DOHH2 (cell line): ENCODE measurements around the gene TPRG1L.

ENCODE experiments used
- H3F3A ChIP-seq: fragments of 200-600 bp; sonication (generic), shearing (Covaris generic); 2 replicates; pipeline ENCODE4 v1.6.0; 2016; ENCODE audit warnings: antibody characterized with exemption, mild to moderate bottlenecking; ENCODE audit not compliant: control insufficient read depth, insufficient read depth
- H3K27ac ChIP-seq: fragments of 200-600 bp; sonication (generic); 2 replicates; pipeline ENCODE4 v1.5.1; 2014; ENCODE audit warnings: low read depth, mild to moderate bottlenecking, low read length, moderate library complexity
- H3K27me3 ChIP-seq: fragments of 200-600 bp; sonication (generic); 2 replicates; pipeline ENCODE4 v1.6.1; 2014; ENCODE audit warnings: mild to moderate bottlenecking, low read length, mixed read lengths; ENCODE audit not compliant: control insufficient read depth
- H3K36me3 ChIP-seq: fragments of 200-600 bp; sonication (generic); 2 replicates; pipeline ENCODE4 v1.6.1; 2014; ENCODE audit warnings: mild to moderate bottlenecking, low read length, moderate library complexity, mixed read lengths; ENCODE audit not compliant: control insufficient read depth
- H3K4me1 ChIP-seq: fragments of 200-600 bp; sonication (generic); 2 replicates; pipeline ENCODE4 v1.6.1; 2014; ENCODE audit warnings: mild to moderate bottlenecking, low read length, mixed read lengths; ENCODE audit not compliant: control insufficient read depth
- H3K4me2 ChIP-seq: fragments of 200-600 bp; sonication (generic); 2 replicates; pipeline ENCODE4 v1.6.0; 2014; ENCODE audit warnings: mild to moderate bottlenecking, low read length, moderate library complexity
- H3K4me3 ChIP-seq: fragments of 200-600 bp; sonication (generic); 2 replicates; pipeline ENCODE4 v1.5.1; 2014; ENCODE audit warnings: mild to moderate bottlenecking, low read length, mixed read lengths
- H3K79me2 ChIP-seq: fragments of 200-600 bp; sonication (generic); 2 replicates; pipeline ENCODE4 v1.6.1; 2014; ENCODE audit warnings: mild to moderate bottlenecking, low read length, mixed read lengths; ENCODE audit not compliant: control insufficient read depth
- H3K9me2 ChIP-seq: fragments of 200-600 bp; sonication (generic); replicated peaks from 2 replicates; pipeline ENCODE4 v1.6.1; 2014; ENCODE audit warnings: mild to moderate bottlenecking, low read length, mixed read lengths; ENCODE audit not compliant: control insufficient read depth
- H3K9me3 ChIP-seq: fragments of 200-600 bp; sonication (generic); 2 replicates; pipeline ENCODE4 v1.6.1; 2014; ENCODE audit warnings: antibody characterized with exemption, low read length, mixed read lengths; ENCODE audit not compliant: control insufficient read depth, insufficient read depth
- H4K20me1 ChIP-seq: fragments of 200-600 bp; sonication (generic); 2 replicates; pipeline ENCODE4 v1.6.0; 2014; ENCODE audit warnings: low read depth, mild to moderate bottlenecking, antibody characterized with exemption, low read length, moderate library complexity; ENCODE audit not compliant: control insufficient read depth, insufficient read depth
- EZH2phosphoT487 ChIP-seq: fragments of 200-600 bp; sonication (generic); IDR thresholded peaks from 2 replicates; pipeline ENCODE4 v1.6.1; 2017; ENCODE audit warnings: borderline replicate concordance, mild to moderate bottlenecking, antibody characterized with exemption, low read length, moderate library complexity, mixed read lengths
- TF ChIP-seq, protein P1 (sequence below): fragments of 200-600 bp; sonication (generic); IDR thresholded peaks from one replicate; pipeline ENCODE4 v1.5.1; 2014; ENCODE audit warnings: antibody characterized with exemption, mild to moderate bottlenecking, low read depth, low read length; ENCODE audit not compliant: poor library complexity, severe bottlenecking

The TPRG1L gene

DNA sequence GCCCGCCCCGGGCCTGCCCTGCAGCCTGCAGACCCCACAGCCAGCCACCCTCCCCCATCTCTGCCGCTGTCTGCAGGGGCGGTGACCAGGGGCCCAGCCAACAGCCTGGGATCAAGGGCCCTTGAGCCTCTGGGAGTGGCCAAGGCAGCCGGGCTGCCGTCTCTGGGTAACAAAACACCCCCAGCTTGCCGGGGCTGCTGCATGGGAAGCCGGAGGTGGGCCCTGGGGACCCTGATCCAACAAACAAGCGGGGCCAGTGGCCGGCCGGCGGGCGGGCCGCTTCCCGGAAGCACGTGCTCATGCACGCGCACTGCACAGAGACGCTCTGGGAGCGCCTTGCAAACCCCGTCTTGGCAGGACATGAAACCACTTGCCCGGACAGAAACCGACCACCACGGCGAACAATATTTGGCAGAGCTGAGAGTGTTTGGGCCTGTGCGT, 26.7 kb upstream of the TPRG1L start:
- H3K9me2 ChIP-seq = no peaks in the 10 kb centered on the region
- H3F3A ChIP-seq = 0 out of 2 replicates have a peak, but pooled peaks cover 5% of the 10 kb centered on the region
- peak overlapping the region; percentile 27 for H3K4me3 ChIP-seq
- H3K9me3 ChIP-seq = no peaks in the 10 kb centered on the region
- no peaks in the 10 kb centered on the region for H4K20me1 ChIP-seq
- TF ChIP-seq, protein P1, sequence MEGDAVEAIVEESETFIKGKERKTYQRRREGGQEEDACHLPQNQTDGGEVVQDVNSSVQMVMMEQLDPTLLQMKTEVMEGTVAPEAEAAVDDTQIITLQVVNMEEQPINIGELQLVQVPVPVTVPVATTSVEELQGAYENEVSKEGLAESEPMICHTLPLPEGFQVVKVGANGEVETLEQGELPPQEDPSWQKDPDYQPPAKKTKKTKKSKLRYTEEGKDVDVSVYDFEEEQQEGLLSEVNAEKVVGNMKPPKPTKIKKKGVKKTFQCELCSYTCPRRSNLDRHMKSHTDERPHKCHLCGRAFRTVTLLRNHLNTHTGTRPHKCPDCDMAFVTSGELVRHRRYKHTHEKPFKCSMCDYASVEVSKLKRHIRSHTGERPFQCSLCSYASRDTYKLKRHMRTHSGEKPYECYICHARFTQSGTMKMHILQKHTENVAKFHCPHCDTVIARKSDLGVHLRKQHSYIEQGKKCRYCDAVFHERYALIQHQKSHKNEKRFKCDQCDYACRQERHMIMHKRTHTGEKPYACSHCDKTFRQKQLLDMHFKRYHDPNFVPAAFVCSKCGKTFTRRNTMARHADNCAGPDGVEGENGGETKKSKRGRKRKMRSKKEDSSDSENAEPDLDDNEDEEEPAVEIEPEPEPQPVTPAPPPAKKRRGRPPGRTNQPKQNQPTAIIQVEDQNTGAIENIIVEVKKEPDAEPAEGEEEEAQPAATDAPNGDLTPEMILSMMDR = no peak
- TF ChIP-seq EZH2phosphoT487 = no peak
- no peaks in the 10 kb centered on the region for H3K36me3 ChIP-seq
- H3K79me2 ChIP-seq = no peaks in the 10 kb centered on the region
- H3K27me3 ChIP-seq = no peaks in the 10 kb centered on the region
- peak overlapping the region; percentile 77 for H3K27ac ChIP-seq
- H3K4me1 ChIP-seq = peaks cover 36% of the 10 kb centered on the region
- peak overlapping the region; percentile 58 for H3K4me2 ChIP-seq

DNA sequence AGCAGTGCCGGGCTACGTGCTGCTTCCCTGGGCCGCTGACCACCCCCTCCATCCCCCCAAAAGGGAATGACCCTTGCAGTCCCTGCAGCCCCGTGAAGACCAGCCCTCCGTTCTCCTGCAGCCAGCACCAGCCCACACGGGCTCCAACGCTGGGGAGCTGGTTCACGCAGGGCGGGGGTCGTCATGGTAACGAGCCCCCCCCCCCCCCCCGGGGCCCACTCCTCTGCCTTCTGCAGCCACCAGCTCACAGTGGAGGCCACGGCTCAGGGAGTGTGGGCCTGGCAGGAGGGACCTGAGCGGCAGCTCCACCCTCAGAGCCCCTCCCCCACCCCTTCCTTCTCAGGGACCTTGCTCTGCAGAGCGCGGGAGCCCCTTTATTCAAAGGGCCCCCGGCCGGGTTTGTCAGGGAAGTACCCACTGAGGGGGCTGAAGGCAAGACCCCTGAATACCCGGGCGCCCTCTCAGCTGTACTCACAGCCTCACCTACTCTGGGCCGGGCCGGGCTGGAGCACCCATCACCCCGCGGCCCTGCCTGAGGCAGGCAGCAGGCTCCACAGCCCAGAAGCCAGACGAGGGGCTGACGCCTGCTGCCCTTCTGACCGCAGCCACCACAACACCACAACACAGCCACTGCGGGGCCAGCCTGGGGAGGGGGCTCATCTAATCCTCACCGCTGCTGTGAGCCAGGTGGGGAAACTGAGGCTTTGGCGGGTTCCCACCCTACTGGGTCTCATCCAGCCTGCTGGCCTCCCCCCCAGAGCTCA, 26.1 kb upstream of the TPRG1L start:
- Histone ChIP-seq H3K9me2 (no peaks in the 10 kb centered on the region), H3K9me3 (no peaks in the 10 kb centered on the region), H3K4me1 (peaks cover 30% of the 10 kb centered on the region), H4K20me1 (no peaks in the 10 kb centered on the region), H3K27ac (peak overlapping the region; percentile 77), H3K27me3 (no peaks in the 10 kb centered on the region), H3K4me3 (peak overlapping the region; percentile 27), H3K4me2 (peak overlapping the region; percentile 58), H3K79me2 (no peaks in the 10 kb centered on the region), H3F3A (0 out of 2 replicates have a peak, but pooled peaks cover 5% of the 10 kb centered on the region), H3K36me3 (no peaks in the 10 kb centered on the region)
- no peak for TF ChIP-seq EZH2phosphoT487
- TF ChIP-seq, protein P1 = no peak

DNA sequence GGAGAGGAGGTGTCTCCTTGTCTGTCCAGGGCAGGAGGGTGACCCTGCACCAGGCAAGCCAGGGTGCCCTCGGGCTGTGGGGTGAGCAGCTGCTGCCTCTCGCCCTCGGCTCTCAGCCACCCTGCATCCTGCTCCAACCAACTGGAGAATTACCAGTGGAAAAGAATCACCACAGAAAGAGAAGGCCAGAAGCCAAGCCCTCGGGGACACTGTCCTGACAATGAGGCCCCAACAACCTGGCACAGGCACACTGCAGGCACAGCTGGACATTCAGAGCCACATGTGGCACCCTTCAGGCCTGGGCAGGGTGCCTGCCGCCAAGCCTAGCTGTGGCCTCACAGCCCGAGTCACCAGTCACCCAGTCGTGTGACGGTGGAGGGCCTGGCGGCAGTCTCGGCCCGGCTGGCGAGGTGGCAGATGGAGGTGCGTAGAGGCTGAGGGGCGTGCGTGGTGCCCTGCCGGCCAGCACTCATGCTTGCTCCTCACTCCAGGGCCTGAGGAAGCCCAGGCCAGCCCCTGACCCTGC, 25.5 kb upstream of the TPRG1L start:
- Histone ChIP-seq H3K27me3 (no peaks in the 10 kb centered on the region), H3K79me2 (no peaks in the 10 kb centered on the region), H3F3A (0 out of 2 replicates have a peak, but pooled peaks cover 5% of the 10 kb centered on the region), H3K27ac (no peak overlapping the region), H3K9me3 (no peaks in the 10 kb centered on the region), H3K4me3 (no peak overlapping the region), H3K9me2 (no peaks in the 10 kb centered on the region), H3K4me2 (no peak overlapping the region), H3K4me1 (peaks cover 26% of the 10 kb centered on the region), H3K36me3 (no peaks in the 10 kb centered on the region), H4K20me1 (no peaks in the 10 kb centered on the region)
- TF ChIP-seq, protein P1 = no peak
- no peak for TF ChIP-seq EZH2phosphoT487
